Measurements from ENCODE around the gene POLDIP2.
"Not testable (repeated sequence)": the region's sequence is repeated elsewhere in the genome, so short reads cannot be mapped to it uniquely, and the experiment has no call there.

Gene POLDIP2

GRCh38 chr17:28366605-28367004 is 9.3 kb upstream of the POLDIP2 start:
- DNase-seq (ENCODE audit: low read depth in 2 of 2) = no peak

DNA sequence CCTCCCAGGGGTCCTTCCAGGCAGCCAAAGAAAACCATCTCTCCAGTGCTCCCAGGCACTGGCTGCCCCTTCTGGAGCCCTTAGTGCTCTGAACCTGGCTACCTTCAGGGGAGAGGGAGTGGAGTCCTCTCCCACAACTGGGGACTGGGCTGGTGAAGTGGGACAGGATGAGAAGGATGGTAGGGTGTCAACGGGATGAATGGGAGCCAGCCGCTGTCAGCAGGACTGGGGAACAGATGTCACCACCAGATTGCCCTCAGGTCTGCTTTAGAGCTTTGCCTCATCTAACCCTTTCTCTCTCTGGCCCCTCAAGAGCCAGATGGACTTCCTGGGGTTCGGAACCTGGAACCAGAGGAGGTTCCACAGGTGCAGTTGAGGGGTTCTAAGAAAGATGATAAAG is 8.2 kb upstream of the POLDIP2 start:
- DNase-seq (ENCODE audit: low read depth in 2 of 2) = no peak

DNA sequence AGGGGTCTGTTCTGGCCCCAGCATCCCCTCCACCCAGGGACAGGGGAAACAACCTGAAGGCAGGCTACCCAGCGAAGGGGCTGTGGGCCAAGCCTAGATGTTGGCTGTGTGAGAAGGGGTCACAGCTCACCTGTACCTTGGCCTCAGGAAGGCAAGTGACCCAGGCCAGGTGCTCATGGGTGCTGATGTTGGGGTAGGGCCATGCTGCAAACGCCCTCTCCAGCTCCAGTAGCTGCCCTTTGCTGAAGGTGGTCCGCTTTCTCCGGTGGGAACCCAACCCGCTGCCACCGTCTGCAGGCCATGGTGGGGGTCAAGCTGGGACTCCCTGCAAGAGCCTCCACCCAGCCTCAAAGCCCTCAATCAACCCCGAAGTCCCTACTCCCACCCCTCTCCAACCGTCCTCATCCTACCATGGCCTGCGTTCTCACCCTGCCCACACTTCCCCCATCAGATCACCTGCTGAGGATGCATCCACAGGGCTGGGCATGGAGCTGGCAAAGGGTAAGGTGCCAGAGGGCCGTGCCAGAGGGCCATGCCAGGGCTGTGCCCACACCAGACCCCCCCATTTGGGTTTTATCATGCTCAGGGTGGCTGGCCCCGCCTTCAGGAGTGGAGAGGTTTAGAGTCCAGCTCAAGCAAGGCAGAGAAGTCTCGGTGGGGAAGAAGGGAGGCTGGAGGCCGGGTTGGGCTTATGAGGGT is 7.5 kb upstream of the POLDIP2 start, which contains the start of gene SEBOX:
Gene SEBOX, minus strand, starts transcription at position 535 of the 699 bp plus-strand sequence. Its CDS starts 48 bp downstream, at position 487.
- no peak for DNase-seq (ENCODE audit: low read depth in 2 of 2)

GRCh38 chr17:28363776-28364650 is 6.7 kb upstream of the POLDIP2 start:
- DNase-seq (ENCODE audit: low read depth in 2 of 2) = no peak

- DNase-seq (ENCODE audit: low read depth in 2 of 2) = no peak
Measured at GRCh38 chr17:28363186-28363585, 5.9 kb upstream of the POLDIP2 start.

DNA sequence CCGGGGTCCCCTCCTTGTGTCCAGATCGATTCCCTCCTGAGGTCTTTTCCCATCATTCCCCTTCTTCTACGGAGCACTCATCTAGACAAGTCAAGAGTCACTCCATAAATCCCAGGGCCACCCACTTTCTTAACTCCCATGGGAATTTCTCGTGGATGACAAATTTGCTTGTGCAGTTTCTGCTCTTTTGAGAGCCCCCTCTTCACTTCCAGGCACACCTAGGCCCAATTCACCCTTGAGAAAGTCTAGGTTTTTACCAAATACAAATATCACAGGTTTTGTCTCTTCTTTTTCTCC is 522 bp upstream of the POLDIP2 start:
- no peak for DNase-seq (ENCODE audit: low read depth in 2 of 2)

- DNase-seq (ENCODE audit: low read depth in 2 of 2) = no peak
Measured at GRCh38 chr17:28350271-28350670, 7.1 kb downstream of the POLDIP2 start.

DNA sequence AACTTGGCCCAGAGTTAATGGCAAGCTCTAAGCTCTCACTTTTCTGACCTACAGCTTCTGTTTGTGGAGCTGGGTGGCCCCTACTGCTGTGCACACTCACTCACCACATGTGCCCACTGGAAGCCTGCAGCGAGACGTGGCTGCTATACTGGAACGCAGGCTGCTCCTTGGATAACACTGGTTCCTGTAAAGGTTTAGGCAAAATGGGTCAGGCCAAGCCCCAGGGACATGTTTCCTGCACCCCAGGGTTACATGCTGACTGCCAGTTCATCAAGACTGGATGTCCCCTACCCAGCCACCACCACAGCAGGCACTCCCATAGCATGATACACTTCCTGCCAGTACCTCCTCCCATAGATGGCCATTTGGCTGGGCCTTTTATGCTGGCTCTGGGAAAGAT is 8.3 kb downstream of the POLDIP2 start:
- DNase-seq (ENCODE audit: low read depth in 2 of 2) = no peak

DNA sequence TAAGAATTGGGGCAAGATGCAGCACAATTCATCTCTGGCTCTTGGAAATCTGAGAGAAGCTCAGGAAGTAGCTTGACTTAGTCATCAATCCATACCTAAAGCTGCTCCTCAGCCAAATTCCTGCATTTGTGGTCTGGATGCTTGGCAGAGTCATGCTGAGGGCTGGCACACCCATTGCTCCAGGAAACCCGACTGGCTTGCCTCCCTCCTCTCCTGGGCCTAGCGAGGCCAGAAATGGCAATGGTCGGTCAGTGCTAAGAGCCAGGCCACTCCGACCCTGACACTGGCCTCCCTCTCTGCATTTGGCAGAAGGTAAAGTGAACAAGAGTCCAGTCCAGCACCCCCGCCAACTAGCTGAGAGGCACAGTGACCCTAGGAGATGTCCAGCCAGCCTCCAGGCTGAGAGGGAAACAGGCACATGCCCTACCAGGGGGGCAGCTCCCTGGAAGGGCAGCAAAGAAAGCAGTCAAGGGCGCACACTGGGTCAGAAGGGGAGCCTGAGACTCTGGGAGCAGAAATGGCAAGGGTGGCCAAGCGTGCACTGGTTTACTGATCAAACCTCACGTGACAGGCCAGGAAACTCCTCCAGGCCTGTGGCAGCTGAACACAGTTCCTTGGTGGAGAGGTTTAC is 10.0 kb downstream of the POLDIP2 start:
- no peak for DNase-seq (ENCODE audit: low read depth in 2 of 2)

- DNase-seq (ENCODE audit: low read depth in 2 of 2) = no peak
Measured at GRCh38 chr17:28346746-28347246, 10.5 kb downstream of the POLDIP2 start.

DNA sequence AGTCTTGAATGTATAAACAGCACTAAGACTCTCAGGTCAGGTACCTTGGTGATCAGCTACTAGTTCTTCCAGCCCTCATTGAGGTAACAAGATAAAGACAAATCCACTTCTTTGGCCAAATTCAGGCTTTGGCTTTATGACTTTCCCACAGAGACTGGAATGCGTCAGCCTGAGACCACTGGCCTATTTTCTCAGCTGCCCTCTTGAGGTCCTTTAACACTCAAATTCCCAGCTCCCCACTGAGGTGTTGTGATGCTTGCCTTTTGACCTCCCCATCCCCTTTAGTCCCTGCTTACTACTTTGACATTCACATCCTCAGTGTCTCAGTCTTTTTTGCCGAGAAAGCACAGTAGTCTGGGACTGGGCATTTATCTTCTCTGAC is 11.1 kb downstream of the POLDIP2 start:
- no peak for DNase-seq (ENCODE audit: low read depth in 2 of 2)

GRCh38 chr17:28345419-28346198 is 11.7 kb downstream of the POLDIP2 start:
- DNase-seq (ENCODE audit: low read depth in 2 of 2) = no peak

GRCh38 chr17:28344435-28344901 is 12.9 kb downstream of the POLDIP2 start:
- DNase-seq (ENCODE audit: low read depth in 2 of 2) = no peak

GRCh38 chr17:28344011-28344410 is 13.3 kb downstream of the POLDIP2 start:
- no peak for DNase-seq (ENCODE audit: low read depth in 2 of 2)

DNA sequence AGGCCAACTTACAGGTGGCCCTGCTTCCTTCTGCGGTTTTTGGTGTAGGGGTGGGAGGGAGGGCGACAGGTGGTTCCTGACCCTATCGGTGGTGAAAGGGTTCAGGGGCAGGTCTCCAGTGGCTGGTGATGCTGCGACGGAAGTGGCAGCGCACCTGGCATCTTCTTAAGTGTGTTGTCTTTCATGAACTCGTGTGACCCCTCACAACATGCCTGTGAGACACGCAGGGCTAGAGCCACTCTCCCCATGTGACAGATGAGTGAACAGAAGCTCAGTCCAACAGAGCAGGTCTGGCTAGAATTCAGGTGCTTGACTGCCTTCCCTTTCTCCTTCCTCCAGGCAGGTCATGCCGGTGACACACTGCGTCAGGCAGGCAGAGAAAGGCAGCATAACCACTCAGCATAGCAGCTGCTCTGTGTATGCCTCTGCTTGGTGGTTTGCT is 13.8 kb downstream of the POLDIP2 start:
- DNase-seq (ENCODE audit: low read depth in 2 of 2) = no peak

- no peak for DNase-seq (ENCODE audit: low read depth in 2 of 2)
Measured at GRCh38 chr17:28342313-28342712, 15.0 kb downstream of the POLDIP2 start.

- DNase-seq (ENCODE audit: low read depth in 2 of 2) = no peak
Measured at GRCh38 chr17:28341516-28341915, 15.8 kb downstream of the POLDIP2 start.

GRCh38 chr17:28340374-28340773 is 17.0 kb downstream of the POLDIP2 start:
- no peak for DNase-seq (ENCODE audit: low read depth in 2 of 2)

- DNase-seq (ENCODE audit: low read depth in 2 of 2) = no peak
Measured at GRCh38 chr17:28339431-28339830, 17.9 kb downstream of the POLDIP2 start.

DNA sequence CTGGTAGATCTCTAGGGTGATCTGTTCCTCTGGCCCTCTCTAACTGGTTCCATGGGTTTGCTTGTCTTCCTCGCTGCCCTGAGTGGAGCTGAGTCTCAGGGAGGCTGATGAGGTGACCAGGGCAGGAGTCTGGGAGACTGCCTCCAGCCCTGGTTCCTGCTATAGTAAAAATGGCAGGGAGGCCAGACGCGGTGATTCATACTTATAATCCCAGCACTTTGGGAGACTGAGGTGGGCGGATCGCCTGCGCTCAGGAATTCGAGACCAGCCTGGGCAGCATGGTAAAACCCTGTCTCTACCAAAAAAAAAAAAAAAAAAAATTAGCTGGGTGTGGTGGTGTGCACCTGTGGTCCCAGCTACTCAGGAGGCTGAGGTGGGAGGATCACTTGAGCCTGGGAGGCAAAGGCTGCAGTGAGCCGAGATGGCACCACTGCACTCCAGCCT is 18.5 kb downstream of the POLDIP2 start:
- not testable (repeated sequence) for DNase-seq (ENCODE audit: low read depth in 2 of 2)

GRCh38 chr17:28338056-28338768 is 19.1 kb downstream of the POLDIP2 start:
- no peak for DNase-seq (ENCODE audit: low read depth in 2 of 2)

Data from stimulated activated CD8-positive, alpha-beta memory T cell treated with anti-CD3 and anti-CD28 coated beads, Interleukin-15, amount 100 ng/mL, for 48 hours (primary cell).